Suprapubic skin (tissue), 4 donors: Measurements from ENCODE around the gene CDKN2B-AS1. TPM values are rescaled to one million over a fixed set of nuclear protein-coding genes. Genes with fewer than 3 reads are reported as not detected.

Experiments used
- DNase-seq, 2 donors: peaks; one replicate each; pipeline ENCODE4 v3.0.0-alpha.2; 2019; ENCODE audit warnings: low spot score in 2 of 2
- H3K27ac ChIP-seq: fragments of 200-600 bp; sonication (generic); one replicate; pipeline ENCODE4 v1.5.1; 2019
- H3K27me3 ChIP-seq: fragments of 200-600 bp; sonication (generic); one replicate; pipeline ENCODE4 v1.5.1; 2019
- H3K36me3 ChIP-seq: fragments of 200-600 bp; sonication (generic); one replicate; pipeline ENCODE4 v1.5.1; 2019
- H3K4me1 ChIP-seq: fragments of 200-600 bp; sonication (generic); one replicate; pipeline ENCODE4 v1.5.1; 2019
- H3K4me3 ChIP-seq: fragments of 200-600 bp; sonication (generic); one replicate; pipeline ENCODE4 v1.5.1; 2019; ENCODE audit warnings: mild to moderate bottlenecking
- H3K9me3 ChIP-seq: fragments of 200-600 bp; sonication (generic); one replicate; pipeline ENCODE4 v1.5.1; 2019
- CTCF ChIP-seq, 2 donors: fragments of 200-600 bp in 1 of 2; fragments of 450-650 bp in 1 of 2; sonication (generic) in 1 of 2; IDR thresholded peaks; one replicate each; pipeline ENCODE4 v1.5.1; 2016 to 2019; ENCODE audit warnings: antibody characterized with exemption in 2 of 2, mild to moderate bottlenecking in 1 of 2, moderate library complexity in 1 of 2
- EP300 ChIP-seq: sonication (generic); formaldehyde crosslinking; IDR thresholded peaks from one replicate; pipeline ENCODE4 v1.6.1; 2017; ENCODE audit warnings: antibody characterized with exemption
- POLR2A ChIP-seq, 2 donors: fragments of 450-650 bp; IDR thresholded peaks; one replicate each; pipeline ENCODE4 v1.6.1; 2017; ENCODE audit warnings: antibody characterized with exemption in 2 of 2, mild to moderate bottlenecking in 2 of 2, moderate library complexity in 2 of 2
- POLR2AphosphoS5 ChIP-seq, 3 donors: sonication (generic); formaldehyde crosslinking; IDR thresholded peaks; one replicate each; pipeline ENCODE4 v1.6.1; 2017; ENCODE audit warnings: antibody characterized with exemption in 3 of 3
- WGBS: methylation state at CpG from one replicate; pipeline ENCODE4 v1.1.5; 2018; 5-methylcytosine and 5-hydroxymethylcytosine counted together
- total RNA-seq, 4 donors: library from RNA; depleted of rRNA; stranded (reverse); fragments of >200 nt; gene quantifications; one replicate each; pipeline ENCODE4 v1.1.0, GENCODE V29; 2016

Gene CDKN2B-AS1
- total RNA-seq, 4 donors from 2014 or later = 0.59 TPM; not detected in 3

- Histone ChIP-seq H3K4me1 (no peaks in the 10 kb centered on the region), H3K9me3 (no peaks in the 10 kb centered on the region), H3K27ac (no peak overlapping the region), H3K27me3 (peaks cover 95% of the 10 kb centered on the region), H3K4me3 (no peak overlapping the region), H3K36me3 (no peaks in the 10 kb centered on the region)
- DNase-seq = no peak
- TF ChIP-seq POLR2A (IDR thresholded peaks at IDR 0.05) (no peak), CTCF (IDR thresholded peaks at IDR 0.05) (no peak), EP300 (no peak), POLR2AphosphoS5 (IDR thresholded peaks at IDR 0.05) (no peak)
- 56% methylated on average over 1 of the region's 1 CpG for WGBS
Measured at GRCh38 chr9:21983561-21983935, 11.0 kb upstream of the CDKN2B-AS1 start.

DNA sequence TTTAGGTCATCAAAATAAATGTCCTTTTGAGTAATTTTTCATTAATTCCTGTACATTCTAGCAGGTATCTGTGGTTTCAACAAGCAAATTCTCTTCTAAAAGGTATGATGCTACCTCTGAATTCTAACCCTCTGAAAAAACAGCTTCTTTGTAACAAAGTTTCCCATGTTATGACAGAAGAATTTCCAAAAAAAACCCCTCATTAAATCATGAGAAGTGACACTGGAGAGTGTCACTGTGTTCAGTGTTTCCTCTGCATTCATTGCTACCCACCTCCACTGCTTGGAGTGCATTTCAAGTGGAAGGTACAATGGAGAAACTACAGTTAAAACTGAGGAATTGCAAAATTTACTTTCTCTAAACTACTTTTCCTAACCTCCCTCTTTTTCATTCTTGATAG is 10.5 kb upstream of the CDKN2B-AS1 start:
- no peak for TF ChIP-seq CTCF (IDR thresholded peaks at IDR 0.05)
- no peak for TF ChIP-seq POLR2AphosphoS5 (IDR thresholded peaks at IDR 0.05)
- no peak for TF ChIP-seq POLR2A (IDR thresholded peaks at IDR 0.05)
- no peak for TF ChIP-seq EP300
- peaks cover 95% of the 10 kb centered on the region for H3K27me3 ChIP-seq
- no peaks in the 10 kb centered on the region for H3K9me3 ChIP-seq
- H3K4me1 ChIP-seq = no peaks in the 10 kb centered on the region
- DNase-seq = no peak
- no peaks in the 10 kb centered on the region for H3K36me3 ChIP-seq
- H3K4me3 ChIP-seq = no peak overlapping the region
- no peak overlapping the region for H3K27ac ChIP-seq

DNA sequence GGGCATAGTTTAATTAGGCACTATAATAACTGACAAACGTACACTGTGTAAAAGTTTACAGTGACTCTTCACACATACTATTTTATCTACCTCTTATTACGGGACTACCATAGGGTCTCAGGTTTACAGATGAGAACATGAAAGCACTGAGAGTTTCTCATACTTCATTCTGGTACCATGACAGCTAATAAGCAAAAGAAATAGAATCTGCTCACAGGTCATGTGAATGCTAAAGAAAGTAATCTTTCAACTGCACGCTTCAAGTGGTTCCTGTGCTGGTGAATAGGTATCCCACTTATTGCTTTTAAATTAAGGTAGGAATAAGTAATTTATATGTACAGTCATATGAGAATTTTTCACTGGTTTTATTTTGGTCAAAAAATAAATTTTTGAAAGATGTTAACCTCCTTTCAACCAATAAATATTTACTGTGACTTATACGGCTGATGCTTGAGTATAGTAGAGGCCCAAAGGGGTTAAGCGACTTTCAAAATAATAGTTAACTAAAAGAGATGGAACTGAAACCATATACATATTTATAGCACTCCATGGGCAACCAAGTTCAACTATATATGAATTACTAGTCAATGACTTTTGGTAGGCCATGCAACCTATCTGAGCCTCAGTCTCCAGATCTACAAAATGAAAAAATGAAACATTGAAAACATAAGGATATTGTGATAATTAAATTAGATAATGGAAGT is 8.5 kb upstream of the CDKN2B-AS1 start:
- peaks cover 98% of the 10 kb centered on the region for H3K27me3 ChIP-seq
- no peaks in the 10 kb centered on the region for H3K9me3 ChIP-seq
- H3K27ac ChIP-seq = no peak overlapping the region
- DNase-seq = no peak
- 81% methylated on average over 5 of the region's 5 CpGs for WGBS
- no peaks in the 10 kb centered on the region for H3K36me3 ChIP-seq
- H3K4me1 ChIP-seq = no peaks in the 10 kb centered on the region
- H3K4me3 ChIP-seq = no peak overlapping the region
- TF ChIP-seq POLR2AphosphoS5 (IDR thresholded peaks at IDR 0.05) (no peak), POLR2A (IDR thresholded peaks at IDR 0.05) (no peak), EP300 (no peak), CTCF (IDR thresholded peaks at IDR 0.05) (no peak)

DNA sequence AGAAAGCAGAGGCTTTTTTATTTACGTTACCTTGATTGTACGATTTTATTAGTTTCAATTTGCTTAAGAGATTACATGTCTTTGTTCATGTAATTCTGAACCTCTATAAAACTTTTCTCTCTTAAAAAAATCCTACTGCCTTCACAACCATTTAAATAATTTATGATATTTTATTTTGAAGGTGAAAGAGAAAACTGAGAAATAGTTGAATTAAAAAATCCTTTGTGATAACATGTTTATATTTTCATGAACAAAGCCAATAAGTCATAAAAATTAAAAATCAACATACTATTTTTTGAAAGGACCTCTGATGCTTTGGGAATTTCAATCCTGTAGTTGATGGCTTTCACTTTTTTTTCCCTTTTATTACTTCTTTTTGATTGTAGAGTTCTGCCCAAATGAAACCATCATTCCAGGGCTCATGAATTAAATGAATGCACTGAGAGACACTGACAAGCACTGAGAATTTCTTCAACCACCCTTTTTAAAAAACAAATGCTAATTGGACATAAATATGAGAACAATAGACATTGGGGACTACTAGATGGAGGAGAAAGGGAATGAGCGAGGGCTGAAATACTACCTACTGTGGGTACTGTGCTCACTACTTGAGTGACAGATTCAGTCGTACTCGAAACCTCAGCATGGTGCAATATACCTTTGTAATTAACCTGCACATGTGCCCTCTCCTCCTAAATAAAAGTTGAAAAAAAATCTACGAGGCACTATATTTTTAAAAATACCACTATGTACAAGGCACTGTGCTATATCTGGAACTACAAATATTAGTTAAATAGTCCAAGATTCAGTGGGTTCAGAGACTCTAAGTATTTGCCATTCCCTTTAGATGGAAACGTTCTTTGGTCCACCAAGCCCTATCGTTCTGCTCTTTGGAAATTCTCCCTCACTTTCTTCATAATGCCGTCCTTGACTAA is 6.3 kb upstream of the CDKN2B-AS1 start:
- WGBS = 48% methylated on average over 9 of the region's 9 CpGs

More for the DNA sequence above, 6.3 kb upstream of the CDKN2B-AS1 start:
- no peaks in the 10 kb centered on the region for H3K9me3 ChIP-seq
- no peak for DNase-seq
- H3K27me3 ChIP-seq = peaks cover 87% of the 10 kb centered on the region
- no peak for TF ChIP-seq POLR2A (IDR thresholded peaks at IDR 0.05)
- no peak for TF ChIP-seq CTCF (IDR thresholded peaks at IDR 0.05)
- TF ChIP-seq POLR2AphosphoS5 (IDR thresholded peaks at IDR 0.05) = no peak
- no peak for TF ChIP-seq EP300
- H3K36me3 ChIP-seq = no peaks in the 10 kb centered on the region
- no peak overlapping the region for H3K27ac ChIP-seq
- no peak overlapping the region for H3K4me3 ChIP-seq
- no peaks in the 10 kb centered on the region for H3K4me1 ChIP-seq
